Stimulated activated CD8-positive, alpha-beta memory T cell treated with anti-CD3 and anti-CD28 coated beads, Interleukin-7, amount 100 ng/mL, for 4 hours (primary cell): Measurements from ENCODE around the gene HNRNPF.
"Not testable (repeated sequence)": the region's sequence is repeated elsewhere in the genome, so short reads cannot be mapped to it uniquely, and the experiment has no call there.

Experiments
- DNase-seq, 2 donors: peaks; one replicate each; pipeline ENCODE4 v3.0.0-alpha.2; 2020; ENCODE audit warnings: low read depth in 2 of 2

Gene HNRNPF

DNA sequence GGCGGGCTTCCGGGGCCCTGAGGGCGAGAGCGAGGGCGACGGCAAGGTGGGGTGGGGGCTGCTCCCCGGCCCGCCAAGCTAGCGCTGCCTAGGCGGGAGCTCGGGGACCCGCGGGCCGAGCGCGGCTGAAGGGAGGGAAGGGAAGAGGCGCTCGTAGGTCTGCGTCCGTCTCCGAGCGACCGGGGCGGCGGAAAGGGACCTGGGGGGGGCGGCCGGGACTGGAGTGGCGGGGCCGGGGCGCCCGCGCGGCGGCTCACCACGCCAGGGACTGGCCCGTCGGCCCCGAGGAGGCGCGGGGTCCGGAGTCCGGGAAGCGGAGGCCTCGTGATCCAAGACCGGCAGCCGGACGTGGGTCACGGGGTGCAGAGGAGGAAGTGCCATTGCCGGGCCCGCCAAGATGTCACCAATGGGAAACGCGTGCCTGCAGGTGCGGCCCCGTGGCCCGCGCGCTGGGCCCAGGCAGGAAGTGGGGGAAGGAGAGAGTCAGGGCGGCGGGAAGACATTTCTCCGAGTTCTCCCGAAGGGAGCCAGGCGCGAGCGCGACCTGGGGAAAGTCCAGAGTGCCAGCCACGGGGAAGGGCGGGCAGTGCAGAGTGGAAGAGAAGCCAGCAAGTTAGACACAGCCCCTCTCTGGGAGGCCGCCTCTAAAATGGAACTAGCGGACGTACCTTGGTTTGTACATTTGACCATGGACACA lies 11.9 kb downstream of the HNRNPF start:
- peak; percentile 51 to 70 for DNase-seq

- peak; percentile 8 to 61 for DNase-seq
Observed at GRCh38 chr10:43396061-43396927, 12.7 kb downstream of the HNRNPF start.

DNA sequence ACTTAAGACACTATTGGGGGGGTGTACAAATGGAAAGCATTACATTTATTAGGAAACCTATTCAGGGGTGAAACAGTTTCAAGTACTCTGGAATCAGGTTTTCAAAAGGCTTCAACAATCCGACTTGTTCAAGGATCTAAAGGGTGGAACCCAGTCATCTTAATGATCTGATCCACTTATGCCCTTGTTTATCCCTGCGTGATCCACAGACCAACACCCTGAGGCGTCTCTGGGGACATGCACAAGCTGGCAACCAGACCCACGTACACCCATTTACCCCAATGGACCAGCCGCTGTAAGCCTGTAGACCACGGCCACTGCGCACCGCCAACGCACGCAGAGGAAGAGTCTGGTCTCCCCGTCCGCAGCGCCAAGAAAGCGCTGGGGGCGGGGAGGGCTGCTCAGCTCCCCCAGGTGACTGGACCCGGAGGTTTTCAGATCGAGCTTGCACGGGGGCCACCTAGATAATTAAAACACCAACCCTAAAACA lies 13.4 kb downstream of the HNRNPF start:
- no peak for DNase-seq

DNA sequence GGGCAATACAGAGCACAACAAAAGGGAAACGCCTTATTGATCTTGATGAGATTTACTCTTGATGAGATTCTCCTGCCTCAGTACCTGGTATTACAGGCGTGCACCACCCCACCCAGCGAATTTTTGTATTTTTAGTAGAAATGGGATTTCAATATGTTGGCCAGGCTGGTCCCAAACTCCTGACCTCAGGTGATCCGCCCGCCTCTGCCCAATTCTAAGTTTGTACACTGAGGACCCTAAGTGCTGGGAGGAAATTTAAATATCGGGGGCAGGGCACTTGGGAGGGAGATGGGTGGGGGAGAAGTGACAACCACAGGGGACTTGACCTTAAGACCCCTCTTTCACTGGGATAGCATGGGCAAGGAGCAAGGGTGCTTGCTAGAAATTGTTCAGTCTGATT lies 14.1 kb downstream of the HNRNPF start:
- no peak for DNase-seq

GRCh38 chr10:43393606-43394360 lies 15.2 kb downstream of the HNRNPF start:
- no peak for DNase-seq

- not testable (repeated sequence) for DNase-seq
Observed at GRCh38 chr10:43393186-43393585, 15.8 kb downstream of the HNRNPF start.

DNA sequence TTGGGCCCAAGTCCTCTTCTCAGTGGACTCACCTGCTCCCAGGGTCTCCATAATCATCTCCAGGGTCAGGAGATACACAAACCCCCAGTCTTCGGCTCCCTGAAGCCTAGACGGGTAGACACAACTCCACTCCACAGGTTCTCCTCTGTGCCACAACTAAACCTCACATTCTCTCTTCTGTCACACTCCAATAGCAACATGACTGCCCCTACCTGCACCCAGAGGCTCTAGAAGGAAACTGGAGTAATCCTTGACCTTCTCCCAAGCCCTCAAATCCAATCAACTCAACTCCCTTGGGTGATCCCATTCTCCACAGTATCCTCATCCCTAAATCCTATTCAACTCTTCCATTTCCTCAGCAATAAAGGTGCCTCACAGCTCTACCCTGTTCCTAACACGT lies 16.2 kb downstream of the HNRNPF start:
- DNase-seq, result no peak

- DNase-seq, result no peak
Observed at GRCh38 chr10:43391496-43391895, 17.5 kb downstream of the HNRNPF start.

DNA sequence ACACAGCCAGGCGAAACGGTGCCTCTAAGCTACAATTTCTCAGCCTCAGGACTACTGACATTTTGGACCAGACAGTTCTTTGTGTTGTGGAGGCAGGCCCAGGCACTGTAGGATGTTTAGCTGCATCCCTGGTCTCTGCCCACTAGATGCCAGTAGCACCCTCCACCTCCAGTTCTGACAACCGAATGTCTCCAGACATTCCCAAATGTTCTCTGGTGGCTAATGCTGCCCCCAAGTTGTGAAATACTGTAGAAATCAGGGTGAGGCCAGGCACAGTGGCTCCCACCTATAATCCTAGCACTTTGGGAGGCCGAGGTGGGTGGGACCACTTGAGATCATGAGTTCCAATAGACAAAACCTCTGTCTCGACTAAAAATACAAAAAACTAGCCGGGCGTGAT lies 18.2 kb downstream of the HNRNPF start:
- no peak for DNase-seq

- DNase-seq, result no peak
Observed at GRCh38 chr10:43390333-43390732, 18.7 kb downstream of the HNRNPF start.

GRCh38 chr10:43389867-43390266 lies 19.1 kb downstream of the HNRNPF start:
- no peak for DNase-seq

GRCh38 chr10:43387678-43388032 lies 21.3 kb downstream of the HNRNPF start:
- no peak for DNase-seq

DNA sequence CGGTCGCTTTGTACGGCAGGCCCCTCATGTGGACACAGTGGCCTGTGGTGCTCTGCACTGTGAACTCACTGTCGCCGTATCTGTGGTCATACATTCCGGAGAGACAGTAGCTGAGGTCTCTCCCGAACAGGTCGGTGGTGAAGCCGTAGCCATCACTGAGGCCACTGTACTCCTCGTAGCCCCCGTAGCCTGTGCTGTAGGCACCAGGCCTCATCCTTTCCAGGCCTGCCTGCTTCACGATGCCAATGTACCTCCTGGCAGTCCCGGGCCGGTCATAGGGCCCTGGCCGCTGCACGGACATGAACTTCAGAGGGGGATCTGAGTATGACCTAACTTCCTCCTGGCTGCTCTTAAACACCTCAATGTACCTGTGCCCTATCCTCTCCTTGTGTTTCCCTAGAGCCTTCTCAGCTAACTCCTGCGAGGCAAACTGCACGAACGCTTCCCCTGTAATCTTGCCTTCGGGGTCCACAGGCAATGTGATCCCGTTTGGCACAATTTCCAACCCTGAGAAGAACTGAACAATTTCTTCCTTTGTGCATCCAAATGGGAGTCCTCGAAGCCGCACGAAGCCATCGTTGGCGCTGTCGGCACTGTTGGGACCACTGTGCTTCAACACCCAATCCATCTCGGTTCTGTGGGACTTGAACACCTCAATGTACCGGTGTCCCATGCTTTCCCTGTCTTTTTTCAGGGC lies 21.9 kb downstream of the HNRNPF start:
- no peak for DNase-seq

DNA sequence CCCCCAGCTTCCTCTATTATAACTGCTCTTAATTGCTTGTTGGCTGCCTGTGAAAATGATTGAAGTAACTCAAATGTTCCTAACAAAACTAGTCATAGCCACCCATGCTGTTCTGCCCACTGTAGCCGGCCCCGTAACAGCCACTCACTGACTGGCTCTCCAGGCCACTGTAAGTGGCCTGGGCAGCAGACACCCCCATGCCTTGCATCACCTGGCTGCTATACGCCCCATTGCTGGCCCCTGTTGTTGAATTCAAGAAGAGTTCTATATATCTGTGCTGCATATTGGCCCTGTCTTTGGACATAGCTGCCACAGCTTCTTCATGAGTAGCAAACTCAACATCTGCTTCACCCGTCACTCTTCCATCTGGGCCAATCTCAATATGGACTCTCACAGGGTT lies 22.4 kb downstream of the HNRNPF start:
- no peak for DNase-seq

- no peak for DNase-seq
Observed at GRCh38 chr10:43385412-43386004, 23.5 kb downstream of the HNRNPF start.

- DNase-seq, result no peak
Observed at GRCh38 chr10:43384252-43385221, 24.4 kb downstream of the HNRNPF start.

GRCh38 chr10:43383204-43383971 lies 25.6 kb downstream of the HNRNPF start:
- DNase-seq, result no peak

- no peak for DNase-seq
Observed at GRCh38 chr10:43380610-43381222, 28.3 kb downstream of the HNRNPF start.

DNA sequence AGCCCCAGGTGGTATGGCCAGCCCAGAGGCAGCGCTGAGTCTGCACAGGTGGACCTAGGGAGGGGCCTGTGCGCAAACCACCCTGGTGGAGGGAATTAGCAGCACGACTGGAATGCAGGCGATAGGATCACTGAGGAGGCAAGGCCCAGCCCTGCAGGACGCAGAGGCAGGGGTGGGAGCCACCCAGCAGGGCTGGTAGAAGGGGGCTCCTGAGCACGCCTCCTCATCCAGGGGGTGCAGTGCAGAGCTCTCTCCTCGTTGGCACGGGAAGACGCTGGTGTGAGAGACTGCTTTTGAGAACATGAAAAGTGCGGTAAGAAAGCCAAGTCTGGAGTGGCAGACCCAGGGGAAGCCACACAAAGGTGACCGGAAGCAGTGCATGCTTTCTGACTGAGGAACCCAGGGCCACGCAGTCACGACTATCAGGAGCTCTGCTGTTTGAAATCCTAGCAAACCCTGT lies 31.5 kb downstream of the HNRNPF start:
- no peak for DNase-seq
